HG03571 (cell line): ENCODE data around the gene DENND5B.
"Not testable (repeated sequence)": the region's sequence is repeated elsewhere in the genome, so short reads cannot be mapped to it uniquely, and the experiment has no call there.

Experiments
- ATAC-seq: cut with Tn5 transposase; IDR thresholded peaks from one replicate; pipeline ENCODE4 v1.9.1; 2021; ENCODE audit not compliant: unreplicated experiment

DENND5B gene

DNA sequence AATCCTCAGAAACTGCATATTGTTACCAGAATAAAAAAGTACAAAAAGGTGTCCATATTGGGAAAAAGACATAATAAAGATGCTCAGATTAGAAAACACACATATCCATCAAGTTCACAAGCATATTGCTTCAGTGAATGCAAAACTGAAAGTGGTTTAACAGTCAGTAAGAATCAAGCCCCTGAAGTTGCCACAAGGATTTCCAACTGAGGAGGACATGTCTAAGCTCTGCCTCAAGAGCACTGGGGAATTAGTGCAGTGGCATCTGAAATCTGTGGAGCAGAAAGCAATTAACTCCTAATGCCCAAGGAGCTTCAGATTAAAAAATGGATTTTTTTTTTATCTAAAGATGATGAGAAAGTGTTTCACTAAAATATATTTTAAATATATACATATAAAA, 113.2 kb downstream of the DENND5B start:
- peak; percentile 52 for ATAC-seq

GRCh38 chr12:31476437-31476836, 114.5 kb downstream of the DENND5B start:
- no peak for ATAC-seq

- not testable (repeated sequence) for ATAC-seq
These were observed 115.3 kb downstream of the DENND5B start for GRCh38 chr12:31475610-31476009.

- ATAC-seq, result no peak
These were observed 116.2 kb downstream of the DENND5B start for GRCh38 chr12:31474751-31475150.

DNA sequence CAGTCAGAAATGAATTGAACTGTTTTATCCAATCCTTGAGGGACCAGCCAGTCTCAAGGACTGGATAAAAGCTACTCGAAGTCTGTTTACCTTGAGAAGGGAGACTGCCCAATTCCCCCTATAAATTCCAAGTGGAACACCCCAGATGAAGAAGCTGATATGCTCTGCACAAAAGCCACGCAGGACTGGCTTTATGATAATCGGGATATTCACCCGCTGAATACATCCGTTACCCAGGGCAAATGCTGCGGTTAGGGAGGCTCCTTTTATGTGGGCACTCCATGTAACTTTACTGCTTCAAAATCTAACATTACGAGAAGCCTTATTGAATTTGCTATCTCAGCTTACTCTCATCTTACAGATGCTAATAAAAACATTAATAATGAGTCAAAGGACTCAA, 119.1 kb downstream of the DENND5B start:
- ATAC-seq, result no peak

DNA sequence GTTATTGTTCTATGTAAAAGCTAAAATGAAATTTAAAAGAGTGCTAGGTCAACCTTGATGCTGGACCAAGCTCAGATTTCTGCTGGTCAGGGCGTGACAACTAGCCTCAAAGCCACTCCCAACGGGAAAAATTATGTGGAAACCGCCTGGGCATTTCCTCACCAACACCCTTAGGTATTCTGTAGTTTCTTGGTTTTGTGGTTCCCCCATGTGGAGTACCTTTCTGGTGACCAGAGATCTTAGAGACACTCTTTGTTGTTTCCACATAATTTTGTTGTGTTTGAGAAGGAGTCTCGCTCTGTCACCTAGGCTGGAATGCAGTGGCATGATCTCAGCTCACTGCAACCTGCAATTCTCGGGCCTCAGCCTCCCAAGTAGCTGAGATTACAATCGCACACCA, 119.9 kb downstream of the DENND5B start:
- ATAC-seq, result no peak

DNA sequence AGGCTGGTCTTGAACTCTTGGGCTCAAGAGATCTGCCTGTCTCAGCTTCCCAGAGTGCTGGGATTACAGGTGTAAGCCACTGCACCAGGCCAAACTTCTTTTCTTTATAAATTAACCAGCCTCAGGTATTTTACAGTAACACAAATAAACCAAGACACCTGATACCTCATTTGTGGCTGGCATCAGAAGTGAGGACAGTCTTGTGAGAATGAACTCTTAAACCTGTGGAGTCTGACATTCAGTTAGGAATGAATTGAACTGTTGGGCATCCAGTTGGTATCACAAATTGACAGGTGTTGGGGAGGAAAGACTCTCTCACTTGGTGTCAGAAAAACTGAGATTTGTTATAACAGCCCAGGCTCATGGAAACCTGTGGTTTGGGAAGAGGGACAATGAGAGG, 120.5 kb downstream of the DENND5B start:
- no peak for ATAC-seq

- peak; percentile 61 for ATAC-seq
These were observed 124.2 kb downstream of the DENND5B start for GRCh38 chr12:31466768-31467167.

- no peak for ATAC-seq
These were observed 125.9 kb downstream of the DENND5B start for GRCh38 chr12:31465002-31465401.

DNA sequence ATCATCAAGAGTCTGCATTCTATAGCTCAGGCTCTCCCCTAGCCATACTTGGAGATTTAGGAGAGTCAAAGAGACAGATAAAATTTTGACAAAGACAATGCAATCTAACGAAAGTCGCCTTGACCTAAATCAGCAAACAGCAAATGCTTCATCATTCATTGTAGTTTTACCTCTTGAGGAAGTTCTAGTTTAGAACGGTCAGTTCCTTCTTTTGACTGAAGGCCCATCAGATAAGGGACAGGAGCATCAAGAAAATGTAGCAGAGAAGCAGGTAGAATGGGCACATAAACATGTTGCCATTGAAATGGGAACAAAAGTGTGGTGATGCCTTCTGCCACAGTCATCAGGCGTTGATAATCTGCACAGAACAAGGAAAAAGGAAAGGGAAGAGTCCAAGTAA, 130.9 kb downstream of the DENND5B start:
- no peak for ATAC-seq

DNA sequence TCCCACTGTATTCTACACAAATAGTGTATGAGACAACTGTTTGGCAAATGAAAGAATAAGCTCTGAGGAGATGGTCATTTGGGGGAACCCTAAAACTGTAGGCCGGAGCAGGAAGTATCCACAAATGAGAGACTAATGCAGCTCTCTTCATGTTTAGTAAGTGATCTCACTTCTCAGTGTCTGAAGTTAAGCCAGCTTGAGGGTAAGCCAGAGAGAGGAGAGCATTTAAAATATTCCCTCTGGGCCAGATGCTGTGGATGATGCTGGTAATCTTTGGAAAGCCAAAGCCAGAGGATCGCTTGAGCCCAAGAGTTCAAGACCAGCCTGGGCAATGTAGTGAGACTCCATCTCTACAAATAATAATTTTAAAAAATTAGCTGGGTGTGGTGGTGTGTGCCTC, 134.4 kb downstream of the DENND5B start:
- ATAC-seq, result no peak

DNA sequence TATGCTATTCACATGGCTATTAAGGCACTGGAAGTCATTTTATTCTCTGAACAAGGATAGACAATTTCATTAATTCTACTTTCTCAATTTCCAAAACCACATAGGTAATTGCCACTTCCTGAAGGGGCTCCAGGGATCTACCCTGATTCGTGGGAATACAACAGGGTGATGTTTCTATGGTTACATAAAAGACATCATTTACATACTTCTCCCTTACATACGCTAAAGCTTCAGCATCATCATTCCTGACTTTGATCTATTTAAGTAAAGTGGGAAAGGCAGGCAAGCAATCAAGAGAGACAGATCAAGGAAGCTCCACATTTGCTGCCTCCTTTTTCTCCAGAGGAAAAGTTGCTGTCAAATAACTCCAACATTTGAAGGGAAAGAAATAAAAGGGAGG, 146.2 kb downstream of the DENND5B start:
- no peak for ATAC-seq

- ATAC-seq, result no peak
These were observed 150.3 kb downstream of the DENND5B start for GRCh38 chr12:31440586-31440985.

GRCh38 chr12:31440134-31440533, 150.8 kb downstream of the DENND5B start:
- no peak for ATAC-seq

- no peak for ATAC-seq
These were observed 159.2 kb downstream of the DENND5B start for GRCh38 chr12:31431721-31432240.

GRCh38 chr12:31423405-31423804, 167.5 kb downstream of the DENND5B start:
- ATAC-seq, result no peak

DNA sequence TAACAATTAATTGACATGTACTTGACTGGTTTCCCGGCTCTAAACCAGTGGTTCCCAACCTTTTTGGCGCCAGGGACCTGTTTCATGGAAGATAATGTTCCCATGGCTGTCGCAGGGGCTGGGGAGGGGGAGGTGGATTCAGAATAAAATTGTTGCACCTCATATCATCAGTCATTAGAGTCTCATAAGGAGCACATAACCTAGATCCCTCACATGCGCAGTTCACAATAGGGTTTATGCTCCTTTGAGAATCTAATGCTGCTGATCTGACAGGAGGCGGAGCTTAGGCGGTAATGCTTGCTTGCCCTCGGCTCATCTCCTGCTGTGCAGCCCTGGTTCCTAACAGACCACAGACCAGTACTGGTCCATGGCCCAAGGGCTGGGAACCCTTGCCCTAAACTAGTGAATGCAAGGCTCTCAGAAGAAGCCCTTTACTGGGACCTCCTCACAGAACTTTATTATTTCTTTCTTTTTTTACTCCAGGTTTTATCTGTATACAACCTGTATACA, 178.6 kb downstream of the DENND5B start:
- ATAC-seq, result no peak

GRCh38 chr12:31408763-31409162, 182.2 kb downstream of the DENND5B start:
- no peak for ATAC-seq

- no peak for ATAC-seq
These were observed 183.4 kb downstream of the DENND5B start for GRCh38 chr12:31407562-31407961.

DNA sequence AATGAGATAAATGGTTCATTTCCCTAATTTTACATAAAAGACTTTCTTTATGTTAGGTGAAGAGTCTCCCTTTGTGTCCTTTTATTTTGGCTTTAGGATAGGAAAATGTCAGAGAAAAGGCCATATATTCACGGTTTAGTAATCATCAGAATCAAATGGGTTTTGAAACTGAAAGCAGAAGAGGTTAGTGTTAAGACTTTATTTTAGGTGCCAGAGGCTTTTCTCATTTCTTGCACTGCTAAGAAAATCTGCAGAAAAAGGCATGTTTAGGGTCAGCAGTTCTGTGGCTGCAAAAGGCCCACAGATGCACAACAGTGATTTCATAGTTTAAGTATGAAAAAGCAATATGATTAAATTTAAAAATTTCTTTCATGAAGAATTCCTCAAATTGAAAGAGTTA, 184.6 kb downstream of the DENND5B start:
- peak; percentile 74 for ATAC-seq

DNA sequence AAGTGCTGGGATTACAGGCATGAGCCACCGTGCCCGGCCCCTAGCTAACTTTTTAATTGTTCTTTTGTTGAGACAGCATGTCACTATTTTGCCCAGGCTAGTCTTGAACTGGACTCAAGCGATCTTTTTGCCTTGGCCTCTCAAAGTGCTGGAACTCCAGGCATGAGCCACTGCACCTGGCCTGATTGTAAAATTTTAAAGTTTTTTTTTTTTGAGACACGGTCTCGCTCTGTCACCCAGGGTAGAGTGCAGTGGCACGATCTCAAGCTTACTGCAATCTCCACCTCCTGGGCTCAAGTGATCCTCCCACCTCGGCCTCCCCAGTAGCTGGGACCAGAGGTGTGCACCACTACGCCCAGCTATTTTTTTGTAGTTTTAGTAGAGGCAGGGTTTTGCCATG, 185.9 kb downstream of the DENND5B start:
- no peak for ATAC-seq

GRCh38 chr12:31403099-31403607, 187.8 kb downstream of the DENND5B start:
- peak; percentile 75 for ATAC-seq

DNA sequence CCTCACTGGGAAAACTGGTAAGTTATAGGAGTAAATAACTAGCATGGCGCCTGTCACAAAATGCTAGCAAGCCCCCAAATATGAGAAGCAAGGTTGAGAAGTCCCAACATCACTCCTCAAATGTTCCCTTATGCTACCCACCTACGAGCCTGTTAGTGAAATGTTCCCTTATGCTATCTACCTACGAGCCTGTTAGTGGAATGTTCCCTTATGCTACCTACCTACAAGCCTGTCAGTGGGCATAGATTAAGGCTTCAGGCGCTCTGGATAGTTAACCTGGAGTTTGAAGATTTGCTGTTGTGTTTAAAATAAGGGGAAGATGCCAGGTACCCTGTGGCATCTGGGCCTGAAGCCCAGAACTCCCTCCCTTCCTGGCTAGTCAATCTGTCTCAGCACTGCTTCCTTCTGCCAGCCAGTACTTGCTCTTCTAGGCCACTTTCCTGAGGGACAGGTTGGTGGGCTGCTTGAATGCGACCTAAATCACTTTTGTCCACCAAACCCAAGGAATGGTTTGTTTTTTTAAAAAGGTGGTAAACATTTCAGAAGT, 197.9 kb downstream of the DENND5B start:
- ATAC-seq, result no peak
